ENCODE measurements around the gene SRP68.

Gene SRP68
- 27.2 to 72.1 (median 33.8) reads per million in 17 experiments for total RNA-seq

DNA sequence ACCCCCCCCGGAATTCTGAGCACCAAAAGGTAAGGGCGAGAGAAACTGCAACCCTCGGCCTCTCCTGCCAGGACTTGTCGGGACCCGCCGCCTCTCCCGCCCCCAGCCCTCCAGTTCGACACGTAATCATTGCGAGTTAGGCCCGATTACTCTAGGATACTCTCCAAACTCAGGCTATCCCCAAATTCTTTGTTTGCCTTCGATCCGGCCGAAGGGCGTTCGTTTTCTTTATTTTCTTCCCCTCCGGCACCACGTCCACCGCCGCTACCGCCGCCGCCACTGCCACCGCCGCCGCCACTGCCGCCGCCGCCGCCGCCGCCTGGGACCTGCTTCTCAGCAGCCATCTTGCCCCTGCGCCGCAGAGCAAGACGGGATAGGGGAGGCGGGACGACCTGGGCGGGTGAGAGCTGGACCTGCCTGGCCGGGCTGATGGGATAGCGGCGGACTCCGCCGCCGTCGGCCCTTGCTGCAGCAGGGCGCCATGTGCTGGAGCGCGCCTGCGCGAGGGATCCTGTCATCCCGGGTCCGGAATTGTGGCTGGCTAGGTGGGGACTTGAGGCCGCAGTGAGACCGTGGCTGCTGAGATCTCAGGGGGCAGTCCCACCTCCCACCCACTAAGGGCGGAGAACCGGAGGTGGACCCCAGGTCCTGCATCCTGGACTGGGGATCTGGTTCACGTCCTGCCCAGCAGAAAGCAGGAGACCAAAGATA, at the start of gene SRP68:
Gene SRP68 (minus strand): TSS at position 370 of the 711 bp plus-strand sequence. CDS start 26 bp downstream, at position 344.
- peak; percentile 91 to 97 (median 94) for DNase-seq

GRCh38 chr17:76121932-76122430, 49.7 kb upstream of the SRP68 start:
- DNase-seq: peak in 2 of 4 experiments; percentile 45 to 57

DNA sequence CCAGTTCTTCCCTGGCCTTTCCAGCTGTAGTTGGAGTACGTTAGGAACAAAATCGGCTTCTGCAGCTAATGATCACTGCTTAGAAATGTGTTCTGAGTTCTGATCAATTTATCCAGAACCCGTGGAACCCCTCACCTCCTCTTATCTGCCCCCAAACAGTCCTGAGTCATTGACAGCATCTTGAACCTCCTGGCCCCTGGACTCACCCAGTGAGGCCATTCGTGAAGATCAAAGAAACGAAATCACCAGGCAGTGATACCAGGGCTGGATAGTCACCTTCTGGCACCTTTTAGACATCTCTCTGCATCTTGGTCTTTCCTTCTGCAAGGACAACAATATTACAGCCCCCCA, 48.3 kb upstream of the SRP68 start:
- no peak for DNase-seq

- no peak for DNase-seq
These were observed 47.4 kb upstream of the SRP68 start for GRCh38 chr17:76119409-76120371.

- no peak for DNase-seq
These were observed 42.9 kb upstream of the SRP68 start for GRCh38 chr17:76115138-76115754.

- no peak for DNase-seq
These were observed 39.6 kb upstream of the SRP68 start for GRCh38 chr17:76111956-76112355.

DNA sequence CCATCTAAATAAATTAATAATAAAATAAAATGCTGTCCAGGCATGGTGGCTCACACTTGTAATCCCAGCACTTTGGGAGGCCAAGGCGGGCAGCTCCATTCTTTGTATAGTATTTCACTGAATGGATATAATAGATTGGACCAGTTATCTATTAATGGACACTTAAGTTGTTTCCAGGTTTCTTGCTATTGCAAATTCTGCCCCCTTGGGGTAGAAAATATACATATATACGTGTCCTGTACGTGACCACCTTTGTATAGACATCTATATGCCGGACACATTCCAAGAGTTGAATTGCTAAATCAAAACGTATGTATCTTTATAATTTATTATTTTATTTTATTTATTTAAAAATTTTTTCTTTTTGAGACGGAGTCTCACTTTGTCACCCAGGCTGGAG, 35.2 kb upstream of the SRP68 start:
- no peak for DNase-seq

- no peak for DNase-seq
These were observed 34.4 kb upstream of the SRP68 start for GRCh38 chr17:76106703-76107102.

GRCh38 chr17:76104896-76105231, 32.5 kb upstream of the SRP68 start:
- DNase-seq: no peak

DNA sequence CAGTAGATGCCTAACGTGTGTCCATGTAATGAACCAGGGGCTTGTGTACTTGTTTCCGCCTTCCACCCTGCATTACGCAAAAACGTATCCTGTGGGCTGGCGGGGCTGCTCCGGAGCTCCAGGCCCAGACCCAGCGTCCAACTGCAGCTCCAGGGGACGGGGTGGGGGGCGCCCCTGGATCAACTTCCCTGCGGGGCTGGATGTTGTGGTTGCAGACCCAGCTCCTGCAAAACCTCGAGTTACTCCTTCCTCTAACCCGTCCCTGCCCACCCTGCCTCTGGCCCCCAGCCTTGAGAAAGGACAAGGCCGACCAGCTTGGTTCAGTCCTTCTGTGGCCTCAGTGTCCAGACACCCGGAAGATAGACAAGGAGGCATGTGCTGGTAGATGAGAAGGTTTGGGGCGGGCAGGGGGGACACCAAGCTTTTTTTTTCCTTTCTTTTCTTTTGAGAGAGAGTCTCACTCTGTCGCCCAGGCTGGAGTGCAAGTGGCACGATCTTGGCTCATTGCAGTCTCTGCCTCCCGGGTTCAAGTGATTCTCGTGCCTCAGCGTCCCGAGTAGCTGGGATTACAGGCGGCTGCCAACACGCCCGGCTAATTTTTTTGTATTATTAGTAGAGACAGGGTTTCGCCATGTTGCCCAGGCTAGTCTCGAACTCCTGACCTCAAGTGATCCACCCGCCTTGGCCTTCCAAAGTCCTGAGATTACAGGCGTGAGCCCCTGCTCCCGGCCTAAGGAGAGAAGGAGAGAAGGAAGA, 32.0 kb upstream of the SRP68 start:
- DNase-seq: peak in 1 of 4 experiments; percentile 46

GRCh38 chr17:76103274-76104139, 31.2 kb upstream of the SRP68 start, which contains the start of gene EXOC7:
EXOC7 (minus strand) TSS chr17:76103787; CDS start chr17:76103692, 95 bp downstream.
- DNase-seq: peak; percentile 98 to 99 (median 98)

- no peak for DNase-seq
These were observed 30.6 kb upstream of the SRP68 start for GRCh38 chr17:76102944-76103273.

DNA sequence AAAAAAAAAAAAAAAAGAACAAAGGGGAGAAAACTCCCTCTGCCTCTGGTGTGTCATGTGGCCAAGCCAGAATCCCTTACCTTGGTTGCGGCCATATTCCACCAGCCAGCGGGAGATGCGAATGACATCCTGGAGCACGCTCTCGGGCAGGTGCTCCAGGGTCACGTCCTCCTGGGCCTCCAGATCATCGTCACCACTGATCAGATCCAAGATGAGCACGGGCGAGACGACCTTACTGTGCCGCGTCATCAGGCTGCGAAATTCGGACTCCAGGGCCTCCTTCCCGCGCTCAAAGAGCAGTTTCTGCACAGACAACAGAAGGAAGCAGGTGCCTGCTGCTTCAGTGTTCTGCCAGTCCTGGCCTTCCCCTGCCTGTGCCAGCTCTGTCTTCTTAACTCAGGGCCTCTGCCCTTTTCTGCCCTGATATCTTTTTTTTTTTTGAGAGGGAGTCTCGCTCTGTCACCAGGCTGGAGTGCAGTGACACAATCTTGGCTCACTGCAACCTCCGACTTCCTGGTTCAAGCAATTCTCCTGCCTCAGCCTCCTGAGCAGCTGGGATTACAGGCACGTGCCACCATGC, 25.5 kb upstream of the SRP68 start:
- no peak for DNase-seq

DNA sequence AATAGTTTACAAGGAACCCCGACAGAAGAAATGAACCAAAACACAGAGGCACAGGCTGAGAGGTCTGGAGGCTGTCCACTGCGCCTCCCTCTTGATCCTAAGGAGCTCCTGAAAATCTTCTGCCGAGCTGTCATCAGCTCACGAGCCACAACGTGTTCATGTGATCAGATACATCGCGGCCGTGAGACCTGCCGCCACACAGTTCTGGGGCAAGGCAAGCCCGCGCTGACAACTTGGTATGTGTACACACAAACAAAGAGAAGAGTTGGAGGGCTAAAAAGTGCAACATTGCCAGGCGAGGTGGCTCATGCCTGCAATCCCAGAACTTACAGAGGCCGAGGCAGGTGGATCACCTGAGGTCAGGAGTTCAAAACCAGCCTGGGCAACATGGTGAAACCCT, 23.6 kb upstream of the SRP68 start:
- no peak for DNase-seq

DNA sequence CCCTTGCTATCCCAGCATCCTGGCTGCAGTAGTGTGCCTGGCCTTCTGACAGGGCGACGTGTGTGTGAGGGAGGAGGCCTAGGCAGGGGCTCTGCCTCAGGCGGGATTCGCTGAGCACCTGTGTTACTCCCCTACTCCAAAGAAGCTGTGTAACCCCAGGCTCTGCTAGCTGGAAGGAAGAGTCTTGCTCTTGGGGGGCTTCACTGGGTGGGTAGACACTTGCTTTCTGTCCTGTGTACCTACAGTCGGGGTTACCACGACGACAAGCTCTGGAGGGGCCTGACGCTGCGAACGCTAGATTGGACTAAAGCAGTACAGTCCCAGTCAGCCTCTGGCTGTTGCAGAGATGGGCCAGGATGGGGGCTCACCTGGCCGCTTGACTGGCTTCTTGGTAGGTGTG, 21.7 kb upstream of the SRP68 start:
- no peak for DNase-seq

DNA sequence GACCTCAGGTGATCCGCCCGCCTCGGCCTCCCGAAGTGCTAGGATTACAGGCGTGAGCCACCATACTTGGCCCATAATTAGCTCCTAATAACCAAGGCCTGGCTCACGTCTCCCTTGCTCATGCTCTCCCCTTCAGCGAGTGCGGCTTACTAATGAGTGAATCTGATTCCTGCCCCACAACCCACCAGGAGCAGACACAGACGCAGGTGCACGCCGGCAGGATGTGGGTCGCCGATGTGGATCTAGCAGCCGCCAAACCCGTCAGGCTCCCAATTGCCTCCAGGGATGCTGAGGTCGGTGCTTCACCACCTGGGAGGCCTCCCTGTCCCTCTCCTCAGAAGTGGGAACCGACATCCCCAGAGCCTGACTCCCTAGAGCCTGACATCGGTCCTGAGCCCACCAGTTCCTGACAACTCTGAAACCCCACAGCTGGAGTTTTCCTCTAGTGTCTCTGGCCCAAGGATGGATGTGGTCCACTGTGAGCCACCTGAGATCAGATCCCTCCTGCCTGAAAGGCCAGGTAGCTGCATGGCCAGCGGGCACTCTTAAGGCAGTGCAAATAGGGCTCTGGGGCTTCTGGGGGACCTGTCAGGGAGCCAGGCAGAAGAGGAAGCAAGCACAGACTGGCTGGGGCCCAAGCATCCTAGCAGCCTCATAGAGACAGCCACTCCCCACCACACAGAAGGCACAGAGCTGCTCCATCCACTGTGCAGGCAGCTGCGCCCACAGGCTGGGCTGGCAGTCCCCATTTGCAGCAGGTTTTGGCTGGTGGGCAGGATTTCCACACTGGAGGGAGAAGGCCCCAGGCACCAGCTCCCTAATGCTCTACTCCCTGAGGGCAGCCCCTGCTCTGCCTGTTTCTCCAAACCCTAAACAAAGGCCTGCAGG, 20.5 kb upstream of the SRP68 start:
- DNase-seq: no peak

DNA sequence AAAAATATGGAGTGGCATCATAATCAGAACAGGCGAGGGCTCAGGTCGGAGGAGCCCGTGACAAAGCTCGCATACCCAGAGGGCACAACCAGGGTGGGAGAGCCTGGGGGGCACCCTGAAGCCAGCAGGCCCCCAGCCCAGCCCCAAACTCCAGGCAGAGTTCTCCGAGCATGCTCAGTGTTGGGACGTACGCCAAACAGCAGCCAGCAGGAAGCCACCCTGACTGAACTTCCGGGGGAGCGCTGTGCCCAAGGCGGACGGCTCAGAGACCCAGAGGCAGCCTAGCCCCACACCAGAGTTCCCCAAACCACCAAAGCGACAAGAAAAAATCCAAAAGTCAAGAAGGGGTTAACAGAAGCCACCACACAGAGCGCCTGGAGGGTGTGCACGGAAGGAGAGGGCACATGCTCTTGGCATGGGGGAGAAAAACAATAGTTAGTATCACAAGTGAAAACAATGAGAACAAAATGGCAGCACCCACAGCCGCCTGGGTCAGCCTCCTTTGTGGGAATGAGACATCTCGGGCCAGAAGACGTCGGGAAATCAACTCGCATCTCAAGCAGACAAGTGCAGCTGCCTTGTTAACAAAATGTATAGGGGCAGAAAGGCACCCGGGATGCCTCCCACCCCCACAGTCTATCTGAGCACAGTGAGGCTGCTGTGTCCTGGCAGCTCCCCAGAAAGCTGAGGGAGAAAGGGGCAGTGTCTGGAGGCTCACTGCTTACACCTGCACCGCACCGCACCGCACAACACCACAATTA, 19.4 kb upstream of the SRP68 start:
- DNase-seq: no peak

DNA sequence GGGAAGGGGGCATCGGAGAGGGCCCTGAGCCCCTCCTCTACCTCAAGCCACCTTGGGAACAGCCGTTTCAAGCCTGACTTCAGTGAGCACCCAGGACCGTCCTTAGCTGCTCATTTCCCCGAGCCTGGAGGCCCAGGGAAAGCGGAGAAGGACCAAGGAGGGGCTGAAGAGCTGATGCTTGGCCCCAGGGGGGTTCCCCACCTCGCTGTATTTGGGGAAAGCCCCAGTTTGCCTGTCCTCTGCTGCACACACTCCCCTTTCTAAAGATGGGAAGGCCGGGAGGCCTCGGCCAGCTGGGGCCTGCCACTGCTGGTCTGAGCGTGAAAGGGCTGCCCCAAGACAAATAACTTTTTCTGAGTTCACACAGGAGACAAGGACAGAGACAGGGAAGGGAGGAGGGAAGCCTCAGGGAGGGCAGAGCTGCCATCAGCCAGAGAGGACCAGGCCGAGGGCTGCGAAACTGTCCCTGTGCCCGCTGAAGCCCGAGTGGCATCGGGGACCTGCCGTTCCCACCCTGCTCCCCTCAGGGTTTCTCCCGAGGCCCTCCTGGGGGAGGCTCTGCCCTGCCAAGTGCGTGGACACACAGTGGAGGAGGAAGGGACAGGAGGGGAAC, 18.3 kb upstream of the SRP68 start:
- no peak for DNase-seq
